Right lobe of liver (tissue), 6 donors: ENCODE measurements around the gene DUS4L. TPM values are rescaled to one million over a fixed set of nuclear protein-coding genes. Genes with fewer than 3 reads are reported as not detected.
A peak's percentile ranks its signal among the peaks of the same experiment; 100 is the strongest.

Experiments
- ATAC-seq, 4 donors: fragments of 200-7000 bp; cut with Tn5 transposase; one replicate each; pipeline ENCODE4 v1.9.1; 2020; ENCODE audit warnings: mild to moderate bottlenecking in 4 of 4, moderate library complexity in 4 of 4
- DNase-seq, 3 donors: peaks; one replicate each; pipeline ENCODE4 v3.0.0-alpha.2; 2020
- H3K27ac ChIP-seq, 3 donors: fragments of 200-600 bp; one replicate each; pipeline ENCODE4 v1.8.0; 2022
- H3K27me3 ChIP-seq, 2 donors: fragments of 200-600 bp; one replicate each; pipeline ENCODE4 v1.8.0; 2022
- H3K36me3 ChIP-seq, 4 donors: fragments of 200-600 bp; sonication (generic) in 1 of 4; one replicate each; pipeline versions ENCODE4 v1.5.1 to v1.8.0; 2017 to 2022; ENCODE audit warnings: control low read depth in 1 of 4
- H3K4me1 ChIP-seq, 4 donors: fragments of 200-600 bp; sonication (generic) in 1 of 4; one replicate each; pipeline versions ENCODE4 v1.5.1 to v1.8.0; 2017 to 2022; ENCODE audit warnings: control low read depth in 1 of 4
- H3K4me3 ChIP-seq, 3 donors: fragments of 200-600 bp; one replicate each; pipeline ENCODE4 v1.8.0; 2022
- H3K9me3 ChIP-seq, 4 donors: fragments of 200-600 bp; sonication (generic) in 1 of 4; one replicate each; pipeline versions ENCODE4 v1.5.1 to v1.8.0; 2017 to 2022; ENCODE audit warnings: control low read depth in 1 of 4
- POLR2A ChIP-seq: fragments of 450-650 bp; IDR thresholded peaks from one replicate; pipeline ENCODE4 v1.6.1; 2017; ENCODE audit warnings: antibody characterized with exemption, mild to moderate bottlenecking
- WGBS: methylation state at CpG from one replicate; pipeline ENCODE4 v1.1.6; 2018; ENCODE audit warnings: low coverage, low lambda C conversion rate; ENCODE audit not compliant: insufficient coverage; ENCODE audit errors: missing lambda C conversion rate; 5-methylcytosine and 5-hydroxymethylcytosine counted together
- intact Hi-C, 2 donors: fragments of 100-400 bp; cut with DNase I; formaldehyde crosslinking; loops; one replicate each; pipeline versions ENCODE4 v1.11.2 to v1.14.1; 2022
- total RNA-seq, 6 experiments: library from RNA; depleted of rRNA in 2 of 6; stranded (reverse); fragments of >200 nt in 2 of 6; fragmentation: NEBNext Ultra II Directional in 3 of 6; extraction: Animal tissue kit (Norgen Biotek cat#: 25700) in 3 of 6; gene quantifications; one replicate each; pipeline versions ENCODE4 v1.1.0 to v1.2.4, GENCODE V29; 2016 to 2023
- TF ChIP-seq, protein P1 (sequence below), 4 donors: fragments of 200-600 bp in 3 of 4; fragments of 450-650 bp in 1 of 4; IDR thresholded peaks; one replicate each; pipeline versions ENCODE4 v1.5.1 to v1.8.0; 2016 to 2022; ENCODE audit warnings: antibody characterized with exemption in 4 of 4, mild to moderate bottlenecking in 2 of 4
- donor health status: DM: no; HTN: yes; CAD: no.
- donor health status: DM: no; HTN: no; CAD: no.
- donor health status: DM: no; HTN: no; CAD: no.
- donor health status: DM: no; HTN: yes; CAD: no.
- donor health status: DM: no; HTN: yes; CAD: no.

The DUS4L gene
- total RNA-seq, 6 experiments from 2014 or later = 2.3 to 6.1 (median 3.4) TPM

DNA sequence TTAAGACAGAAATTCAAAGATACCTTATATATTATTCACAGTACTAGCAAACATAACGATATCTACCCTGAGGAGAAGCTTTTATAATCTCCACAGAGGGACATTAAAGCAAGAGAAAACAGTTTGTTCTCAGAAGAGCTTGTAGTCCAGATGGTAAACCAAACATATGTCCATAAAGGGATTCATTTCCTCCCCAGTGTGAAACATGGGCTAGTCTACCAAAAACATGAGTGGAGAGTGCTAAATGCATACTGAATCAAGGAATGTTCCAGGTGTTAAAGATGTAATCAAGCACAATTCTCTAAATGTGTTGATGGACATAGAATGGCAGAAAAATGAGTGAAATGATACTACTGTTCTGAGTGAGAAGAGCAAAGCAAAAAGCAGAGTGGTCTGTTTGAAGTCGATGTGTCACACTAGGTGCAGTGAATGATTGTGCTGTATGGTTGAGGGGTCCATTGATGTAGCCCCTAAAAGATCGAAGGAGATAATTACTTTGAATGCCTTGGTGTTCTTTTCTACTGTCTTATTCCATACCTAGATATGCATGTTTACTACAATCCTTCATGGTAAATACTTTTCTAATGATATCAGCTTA is 41.5 kb downstream of the DUS4L start:
- H3K27ac ChIP-seq = no peak overlapping the region
- peaks cover 0 to 3% (median 1%) of the 10 kb centered on the region in 4 donors for H3K36me3 ChIP-seq
- intact Hi-C loops = no loop called here
- DNase-seq (no peak), ATAC-seq (no peak)
- H3K27me3 ChIP-seq = no peaks in the 10 kb centered on the region
- no peak for TF ChIP-seq POLR2A
- TF ChIP-seq, protein P1, sequence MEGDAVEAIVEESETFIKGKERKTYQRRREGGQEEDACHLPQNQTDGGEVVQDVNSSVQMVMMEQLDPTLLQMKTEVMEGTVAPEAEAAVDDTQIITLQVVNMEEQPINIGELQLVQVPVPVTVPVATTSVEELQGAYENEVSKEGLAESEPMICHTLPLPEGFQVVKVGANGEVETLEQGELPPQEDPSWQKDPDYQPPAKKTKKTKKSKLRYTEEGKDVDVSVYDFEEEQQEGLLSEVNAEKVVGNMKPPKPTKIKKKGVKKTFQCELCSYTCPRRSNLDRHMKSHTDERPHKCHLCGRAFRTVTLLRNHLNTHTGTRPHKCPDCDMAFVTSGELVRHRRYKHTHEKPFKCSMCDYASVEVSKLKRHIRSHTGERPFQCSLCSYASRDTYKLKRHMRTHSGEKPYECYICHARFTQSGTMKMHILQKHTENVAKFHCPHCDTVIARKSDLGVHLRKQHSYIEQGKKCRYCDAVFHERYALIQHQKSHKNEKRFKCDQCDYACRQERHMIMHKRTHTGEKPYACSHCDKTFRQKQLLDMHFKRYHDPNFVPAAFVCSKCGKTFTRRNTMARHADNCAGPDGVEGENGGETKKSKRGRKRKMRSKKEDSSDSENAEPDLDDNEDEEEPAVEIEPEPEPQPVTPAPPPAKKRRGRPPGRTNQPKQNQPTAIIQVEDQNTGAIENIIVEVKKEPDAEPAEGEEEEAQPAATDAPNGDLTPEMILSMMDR (IDR thresholded peaks at IDR 0.05) = no peak
- H3K4me1 ChIP-seq = no peaks in the 10 kb centered on the region
- no peak overlapping the region for H3K4me3 ChIP-seq
- WGBS = 94% methylated on average over 3 of the region's 3 CpGs
- no peaks in the 10 kb centered on the region for H3K9me3 ChIP-seq

DNA sequence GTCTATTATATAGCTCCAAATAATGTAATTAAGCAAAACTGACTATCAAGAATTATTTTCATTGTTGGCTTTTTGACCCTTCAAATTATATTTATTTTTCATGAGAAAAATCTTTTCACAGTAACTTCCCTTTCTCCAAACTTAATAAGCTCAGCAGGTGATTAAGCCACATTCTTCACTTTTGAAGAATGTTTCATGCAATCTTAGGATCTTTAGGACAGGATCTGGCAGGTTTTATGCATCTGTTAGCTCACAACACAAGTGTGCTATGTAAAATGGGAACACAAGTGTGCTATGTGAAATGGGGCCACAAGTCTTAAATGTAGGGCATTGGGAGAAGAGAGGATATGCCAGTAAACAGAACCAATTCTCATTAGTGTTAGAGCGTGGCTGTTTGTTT is 42.5 kb downstream of the DUS4L start:
- intact Hi-C loops = no loop called here

GRCh38 chr7:107609811-107610261 is 46.1 kb downstream of the DUS4L start:
- H3K27me3 ChIP-seq = no peaks in the 10 kb centered on the region
- TF ChIP-seq, protein P1 (IDR thresholded peaks at IDR 0.05) = no peak
- TF ChIP-seq POLR2A = no peak
- 49% methylated on average over 4 of the region's 4 CpGs for WGBS
- no peak overlapping the region for H3K4me3 ChIP-seq
- ATAC-seq (peak in 1 of 4 donors; percentile 17), DNase-seq (no peak)
- peaks cover 0 to 11% (median 0%) of the 10 kb centered on the region in 4 donors for H3K36me3 ChIP-seq
- intact Hi-C loops = no loop called here
- no peak overlapping the region for H3K27ac ChIP-seq
- H3K4me1 ChIP-seq = no peaks in the 10 kb centered on the region
- H3K9me3 ChIP-seq = no peaks in the 10 kb centered on the region

More for the DNA sequence above, 42.5 kb downstream of the DUS4L start:
- no peaks in the 10 kb centered on the region for H3K36me3 ChIP-seq
- H3K9me3 ChIP-seq = no peaks in the 10 kb centered on the region
- TF ChIP-seq POLR2A = no peak
- TF ChIP-seq, protein P1 (IDR thresholded peaks at IDR 0.05) = no peak
- no peak for DNase-seq
- H3K27me3 ChIP-seq = no peaks in the 10 kb centered on the region
- no peak for ATAC-seq
- H3K4me1 ChIP-seq = no peaks in the 10 kb centered on the region
- H3K4me3 ChIP-seq = no peak overlapping the region
- WGBS = 94% methylated on average over 1 of the region's 1 CpG
- no peak overlapping the region for H3K27ac ChIP-seq

DNA sequence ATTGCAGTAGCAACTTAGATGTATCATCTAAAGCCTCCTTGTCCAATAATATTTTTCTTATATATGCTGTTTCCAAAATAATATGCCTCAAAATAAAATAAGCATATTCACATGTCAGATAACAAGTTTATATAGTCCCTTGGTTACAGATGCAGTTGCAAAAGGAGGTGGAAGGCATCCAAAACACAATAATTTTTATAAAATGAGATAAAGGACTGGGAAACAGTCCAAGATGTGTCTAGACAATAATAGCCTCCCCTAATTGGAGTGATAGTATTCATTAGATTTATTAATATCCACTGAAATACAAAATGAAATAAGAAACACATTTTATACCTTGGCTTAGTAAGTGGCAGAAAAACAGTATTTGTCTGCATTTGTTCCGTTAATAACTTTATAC is 46.6 kb downstream of the DUS4L start:
- no peak overlapping the region for H3K27ac ChIP-seq
- ATAC-seq = no peak
- H3K4me1 ChIP-seq = no peaks in the 10 kb centered on the region
- TF ChIP-seq, protein P1 (IDR thresholded peaks at IDR 0.05) = no peak
- no peak for TF ChIP-seq POLR2A
- no peak for DNase-seq
- peaks cover 0 to 11% (median 0%) of the 10 kb centered on the region in 4 donors for H3K36me3 ChIP-seq
- 71% methylated on average over 1 of the region's 1 CpG for WGBS
- no peaks in the 10 kb centered on the region for H3K9me3 ChIP-seq
- H3K27me3 ChIP-seq = no peaks in the 10 kb centered on the region
- intact Hi-C loops = no loop called here
- H3K4me3 ChIP-seq = no peak overlapping the region
